ENCODE data around the gene TEX48.

TEX48 gene

DNA sequence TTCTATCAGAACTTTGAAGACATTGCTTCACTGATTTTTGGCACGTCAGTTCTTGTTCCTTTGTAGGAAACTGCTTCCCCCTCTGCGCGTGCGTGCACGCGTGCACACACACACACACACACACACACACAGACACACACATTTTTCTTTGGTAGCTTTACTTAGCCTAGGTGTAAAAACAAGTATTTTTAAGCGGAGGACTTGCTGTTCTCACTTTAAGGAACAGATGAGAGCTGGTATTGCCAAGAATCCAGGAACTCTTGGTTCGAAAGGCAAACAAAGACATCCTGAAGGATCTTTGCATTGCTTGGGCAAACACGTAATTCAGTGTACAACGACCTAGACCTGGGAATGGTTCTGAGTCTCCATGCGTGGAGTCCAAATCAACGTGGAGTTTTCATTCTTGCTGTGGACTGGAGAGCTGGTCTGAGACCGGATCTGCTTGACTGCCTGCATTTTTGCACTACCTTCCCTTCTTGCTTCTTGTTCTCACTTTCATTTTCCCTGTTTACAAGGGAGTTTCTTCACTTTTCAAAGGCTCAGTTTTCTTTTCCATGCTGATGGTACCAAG lies 62.7 kb downstream of the TEX48 start:
- H3K4me3 ChIP-seq (ENCODE audit: low read length), result no peak overlapping the region
- no peak overlapping the region for H2BK15ac ChIP-seq (replicated peaks; ENCODE audit: low read depth)
- no peaks in the 10 kb centered on the region for H3K36me3 ChIP-seq (ENCODE audit: control insufficient read depth, insufficient read depth, low read length)
- no peak overlapping the region for H3K9ac ChIP-seq (ENCODE audit: low read length)
- no peak overlapping the region for H3K4ac ChIP-seq (ENCODE audit: low read depth, low read length)
- no peak overlapping the region for H3K23ac ChIP-seq (ENCODE audit: low read length)
- no peak overlapping the region for H3K4me2 ChIP-seq (ENCODE audit: low read length)
- no peaks in the 10 kb centered on the region for H3K79me1 ChIP-seq (ENCODE audit: low read length)
- DNase-seq, result no peak
- H4K8ac ChIP-seq (ENCODE audit: low read depth, low read length), result no peak overlapping the region
- H3K79me2 ChIP-seq (ENCODE audit: control insufficient read depth, insufficient read depth, low read length), result no peaks in the 10 kb centered on the region
- H3K27ac ChIP-seq (ENCODE audit: low read depth, low read length), result no peak overlapping the region
- WGBS (ENCODE audit: extremely low coverage, insufficient coverage, low lambda C conversion rate), result no CpG with 5 or more reads among the region's 13 CpGs
- no peak overlapping the region for H2BK120ac ChIP-seq (ENCODE audit: low read depth, low read length)
- H3K27me3 ChIP-seq (ENCODE audit: insufficient read depth, low read length, poor library complexity), result no peaks in the 10 kb centered on the region
- no peak overlapping the region for H2AK5ac ChIP-seq (ENCODE audit: low read length)
- H4K5ac ChIP-seq (ENCODE audit: low read length), result no peak overlapping the region
- no peak overlapping the region for H3K18ac ChIP-seq (ENCODE audit: low read length)
- no peak overlapping the region for H2BK5ac ChIP-seq (ENCODE audit: low read length)
- no peaks in the 10 kb centered on the region for H3K4me1 ChIP-seq (ENCODE audit: control insufficient read depth, low read depth, low read length)
- H3K56ac ChIP-seq (ENCODE audit: low read length), result no peak overlapping the region

DNA sequence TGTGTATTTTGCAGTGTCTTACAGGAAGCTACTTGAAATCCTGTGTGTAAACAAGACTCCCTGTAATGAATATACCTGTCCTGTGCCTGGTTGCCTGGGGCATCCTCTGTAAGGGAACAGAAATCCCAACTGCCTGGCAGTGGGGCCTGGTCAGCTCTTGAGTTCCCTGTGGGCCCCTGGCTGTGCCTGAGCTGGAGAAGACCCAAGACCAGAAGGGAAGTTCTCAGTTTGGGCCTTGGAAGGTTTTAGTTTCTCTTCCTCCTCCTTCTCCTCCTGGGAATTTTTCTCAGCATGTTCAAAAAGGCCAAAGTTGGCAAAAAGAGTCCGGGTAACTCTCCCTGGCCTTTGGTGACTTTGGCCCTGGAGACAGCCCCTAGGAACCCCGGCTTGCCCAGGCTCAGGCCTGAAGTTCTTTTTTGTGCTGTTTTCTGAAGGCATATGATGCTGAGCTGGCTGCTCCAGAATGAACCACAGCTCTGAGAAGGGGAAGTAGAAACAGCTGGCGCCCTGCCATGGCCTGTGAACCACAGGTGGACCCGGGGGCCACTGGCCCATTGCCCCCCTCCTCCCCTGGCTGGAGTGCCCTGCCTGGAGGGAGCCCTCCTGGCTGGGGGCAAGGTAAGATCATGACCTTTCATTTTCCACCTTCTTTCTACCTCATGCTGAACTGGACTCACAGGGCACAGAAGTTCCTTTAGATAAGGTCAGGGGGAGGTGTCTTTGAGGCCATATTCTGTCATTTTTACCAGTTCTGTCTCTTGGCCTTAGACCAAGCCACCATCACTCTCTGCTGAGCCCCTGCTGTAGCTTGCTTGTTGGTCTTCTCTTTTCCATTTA lies 65.1 kb downstream of the TEX48 start:
- H3K23ac ChIP-seq (ENCODE audit: low read length), result no peak overlapping the region
- no peak for DNase-seq
- H3K36me3 ChIP-seq (ENCODE audit: control insufficient read depth, insufficient read depth, low read length), result no peaks in the 10 kb centered on the region
- no peak overlapping the region for H3K4me2 ChIP-seq (ENCODE audit: low read length)
- H2BK5ac ChIP-seq (ENCODE audit: low read length), result no peak overlapping the region
- H2BK15ac ChIP-seq (replicated peaks; ENCODE audit: low read depth), result no peak overlapping the region
- no peaks in the 10 kb centered on the region for H3K79me2 ChIP-seq (ENCODE audit: control insufficient read depth, insufficient read depth, low read length)
- no peak overlapping the region for H4K8ac ChIP-seq (ENCODE audit: low read depth, low read length)
- no peak overlapping the region for H4K5ac ChIP-seq (ENCODE audit: low read length)
- H3K9ac ChIP-seq (ENCODE audit: low read length), result no peak overlapping the region
- no peak overlapping the region for H3K27ac ChIP-seq (ENCODE audit: low read depth, low read length)
- H3K4me1 ChIP-seq (ENCODE audit: control insufficient read depth, low read depth, low read length), result peaks cover 5% of the 10 kb centered on the region
- no peak overlapping the region for H2AK5ac ChIP-seq (ENCODE audit: low read length)
- H3K27me3 ChIP-seq (ENCODE audit: insufficient read depth, low read length, poor library complexity), result no peaks in the 10 kb centered on the region
- no peak overlapping the region for H3K56ac ChIP-seq (ENCODE audit: low read length)
- H3K4me3 ChIP-seq (ENCODE audit: low read length), result no peak overlapping the region
- no peaks in the 10 kb centered on the region for H3K79me1 ChIP-seq (ENCODE audit: low read length)
- no CpG with 5 or more reads among the region's 4 CpGs for WGBS (ENCODE audit: extremely low coverage, insufficient coverage, low lambda C conversion rate)
- no peak overlapping the region for H2BK120ac ChIP-seq (ENCODE audit: low read depth, low read length)
- H3K18ac ChIP-seq (ENCODE audit: low read length), result no peak overlapping the region
- H3K4ac ChIP-seq (ENCODE audit: low read depth, low read length), result no peak overlapping the region

Measured in mesendoderm (in vitro differentiated cells).